GM23338 (cell line): Measurements from ENCODE around the gene TIAM1. TPM values are rescaled to one million over a fixed set of nuclear protein-coding genes. Genes with fewer than 3 reads are reported as not detected.

Source experiments
- ATAC-seq: fragments of 200-7000 bp; cut with Tn5 transposase; 3 replicates; pipeline ENCODE4 v1.9.1; 2020
- DNase-seq: peaks from one replicate; pipeline ENCODE4 v3.0.0-alpha.2; 2015; ENCODE audit warnings: low spot score
- H2AFZ ChIP-seq: fragments of 200-600 bp; sonication (generic); 2 replicates; pipeline ENCODE4 v1.8.0; 2016; ENCODE audit warnings: antibody characterized with exemption, mild to moderate bottlenecking, moderate library complexity
- H3F3A ChIP-seq: fragments of 200-600 bp; sonication (generic); replicated peaks from 2 replicates; pipeline ENCODE4 v1.8.0; 2017; ENCODE audit warnings: antibody characterized with exemption, mixed run types, low read depth
- H3K27ac ChIP-seq: fragments of 200-600 bp; sonication (generic); 2 replicates; pipeline ENCODE4 v1.6.1; 2016; ENCODE audit warnings: low read depth
- H3K27me3 ChIP-seq: fragments of 200-600 bp; sonication (generic); 2 replicates; pipeline ENCODE4 v1.8.0; 2016; ENCODE audit warnings: mild to moderate bottlenecking, mixed run types, moderate library complexity; ENCODE audit not compliant: insufficient read depth
- H3K36me3 ChIP-seq: fragments of 200-600 bp; sonication (generic); 2 replicates; pipeline ENCODE4 v1.8.0; 2016; ENCODE audit warnings: mild to moderate bottlenecking; ENCODE audit not compliant: insufficient read depth
- H3K4me1 ChIP-seq: fragments of 200-600 bp; sonication (generic); 2 replicates; pipeline ENCODE4 v1.8.0; 2016; ENCODE audit warnings: mild to moderate bottlenecking, moderate library complexity; ENCODE audit not compliant: insufficient read depth
- H3K4me2 ChIP-seq: fragments of 200-600 bp; sonication (generic); 2 replicates; pipeline ENCODE4 v1.7.1; 2017; ENCODE audit warnings: mixed run types
- H3K4me3 ChIP-seq: fragments of 200-600 bp; sonication (generic); 2 replicates; pipeline ENCODE4 v1.6.1; 2016; ENCODE audit warnings: mixed run types
- H3K79me2 ChIP-seq: fragments of 200-600 bp; sonication (generic); replicated peaks from 2 replicates; pipeline ENCODE4 v1.8.0; 2017; ENCODE audit warnings: mild to moderate bottlenecking; ENCODE audit not compliant: insufficient read depth
- H3K9me2 ChIP-seq: fragments of 200-600 bp; sonication (generic); 2 replicates; pipeline ENCODE4 v1.8.0; 2017; ENCODE audit not compliant: insufficient read depth
- H4K20me1 ChIP-seq: fragments of 200-600 bp; sonication (generic); replicated peaks from 2 replicates; pipeline ENCODE4 v1.8.0; 2017; ENCODE audit warnings: mild to moderate bottlenecking; ENCODE audit not compliant: insufficient read depth
- H3K27ac Mint-ChIP-seq: 2 replicates; pipeline ENCODE4 v1.8.0; 2020; ENCODE audit warnings: inconsistent platforms, mild to moderate bottlenecking, moderate library complexity, mixed read lengths
- H3K27me3 Mint-ChIP-seq: 3 replicates; pipeline ENCODE4 v1.8.0; 2022; ENCODE audit warnings: low read depth, mild to moderate bottlenecking, moderate library complexity, mixed read lengths, inconsistent platforms; ENCODE audit not compliant: insufficient read depth, poor library complexity
- H3K36me3 Mint-ChIP-seq: 3 replicates; pipeline ENCODE4 v1.8.0; 2021; ENCODE audit warnings: low read depth, mild to moderate bottlenecking, inconsistent platforms, moderate library complexity, mixed read lengths
- H3K4me1 Mint-ChIP-seq: 3 replicates; pipeline ENCODE4 v1.8.0; 2020; ENCODE audit warnings: mild to moderate bottlenecking, inconsistent platforms, mixed read lengths
- H3K4me3 Mint-ChIP-seq: 3 replicates; pipeline ENCODE4 v1.8.0; 2021; ENCODE audit warnings: moderate library complexity, mild to moderate bottlenecking, inconsistent platforms, mixed read lengths
- H3K9me3 Mint-ChIP-seq: 3 replicates; pipeline ENCODE4 v1.8.0; 2020; ENCODE audit warnings: moderate library complexity, mild to moderate bottlenecking, inconsistent platforms, mixed read lengths
- ETS1 ChIP-seq: IDR thresholded peaks from 2 replicates; pipeline ENCODE4 v1.6.1; 2016; ENCODE audit warnings: antibody characterized with exemption
- EZH2 ChIP-seq: fragments of 200-600 bp; sonication (generic); IDR thresholded peaks from one replicate; pipeline ENCODE4 v1.8.0; 2017; ENCODE audit warnings: antibody characterized with exemption, mild to moderate bottlenecking, low read depth; ENCODE audit not compliant: unreplicated experiment
- EZH2phosphoT487 ChIP-seq: fragments of 200-600 bp; sonication (generic); IDR thresholded peaks from one replicate; pipeline ENCODE4 v1.8.1; 2018; ENCODE audit warnings: antibody characterized with exemption; ENCODE audit not compliant: unreplicated experiment
- JUNB ChIP-seq: IDR thresholded peaks from one replicate; pipeline ENCODE4 v1.6.1; 2016; ENCODE audit warnings: antibody characterized with exemption; ENCODE audit not compliant: unreplicated experiment
- POLR2AphosphoS5 ChIP-seq: IDR thresholded peaks from 2 replicates; pipeline ENCODE4 v1.6.1; 2016; ENCODE audit warnings: antibody characterized with exemption, low read depth
- ZNF114 ChIP-seq: fragments of 250-450 bp; sonication (Bioruptor Pico); IDR thresholded peaks from 2 replicates; pipeline ENCODE4 v1.5.0; 2020; ENCODE audit warnings: mild to moderate bottlenecking, moderate library complexity
- polyA plus RNA-seq: library from polyadenylated mRNA; unstranded; fragments of >200 nt; fragmentation: Nextera tagmentation; extraction: Ambion mirVana; gene quantifications from 2 replicates; pipeline ENCODE4 v1.2.1, GENCODE V29; 2016
- total RNA-seq: library from RNA; depleted of rRNA; stranded (reverse); fragments of >200 nt; shearing (Covaris generic); gene quantifications from 2 replicates; pipeline ENCODE4 v1.2.3, GENCODE V29; 2014
- TF ChIP-seq, protein P1 (sequence below): IDR thresholded peaks from one replicate; pipeline ENCODE4 v1.6.1; 2018; ENCODE audit warnings: antibody characterized with exemption; ENCODE audit not compliant: unreplicated experiment

The TIAM1 gene
- total and polyA plus RNA-seq, 2 experiments from 2014 or later: 18.5 to 20.0 TPM

- no peaks in the 10 kb centered on the region for H3K9me3 Mint-ChIP-seq
Measured at GRCh38 chr21:31193761-31194160, 150.3 kb downstream of the TIAM1 start.

DNA sequence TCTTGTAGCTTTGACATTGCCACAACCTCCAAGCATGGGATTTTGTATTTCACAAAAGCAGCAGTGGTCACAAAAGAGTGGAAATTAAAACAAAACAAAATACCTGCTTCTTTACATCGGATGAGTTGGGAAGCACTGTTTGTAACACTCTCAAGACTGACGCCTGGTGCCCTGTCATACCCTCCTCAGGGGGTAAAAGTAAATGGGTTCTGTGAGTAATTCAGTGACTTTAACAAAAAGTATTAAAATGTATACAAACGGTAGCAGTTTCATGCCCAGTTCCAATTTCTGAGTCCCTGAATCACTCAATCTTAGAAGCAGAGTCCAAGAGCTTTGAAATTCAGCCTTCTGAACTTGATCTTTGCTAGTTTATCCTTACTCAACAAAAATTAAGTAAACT is 152.5 kb downstream of the TIAM1 start:
- Histone ChIP-seq H3K36me3 (no peaks in the 10 kb centered on the region), H3K4me3 (no peak overlapping the region), H3K9me2 (0 out of 2 replicates have a peak, but pooled peaks cover 5% of the 10 kb centered on the region), H3K27ac (no peak overlapping the region), H3K4me1 (peaks cover 11% of the 10 kb centered on the region), H3K27me3 (no peaks in the 10 kb centered on the region), H3K79me2 (no peaks in the 10 kb centered on the region), H4K20me1 (no peaks in the 10 kb centered on the region), H2AFZ (no peak overlapping the region), H3K4me2 (no peak overlapping the region), H3F3A (no peaks in the 10 kb centered on the region)
- peaks cover 2% of the 10 kb centered on the region for H3K27me3 Mint-ChIP-seq
- no peaks in the 10 kb centered on the region for H3K9me3 Mint-ChIP-seq
- peaks cover 8% of the 10 kb centered on the region; the same call in 1 of the 3 replicates for H3K36me3 Mint-ChIP-seq
- no peak overlapping the region for H3K27ac Mint-ChIP-seq
- ATAC-seq (no peak), DNase-seq (no peak)
- H3K4me3 Mint-ChIP-seq: no peak overlapping the region
- peaks cover 38% of the 10 kb centered on the region for H3K4me1 Mint-ChIP-seq
- no peak for TF ChIP-seq ZNF114
- TF ChIP-seq POLR2AphosphoS5: no peak
- no peak for TF ChIP-seq EZH2
- no peak for TF ChIP-seq ETS1
- TF ChIP-seq EZH2phosphoT487: no peak
- TF ChIP-seq, protein P1, sequence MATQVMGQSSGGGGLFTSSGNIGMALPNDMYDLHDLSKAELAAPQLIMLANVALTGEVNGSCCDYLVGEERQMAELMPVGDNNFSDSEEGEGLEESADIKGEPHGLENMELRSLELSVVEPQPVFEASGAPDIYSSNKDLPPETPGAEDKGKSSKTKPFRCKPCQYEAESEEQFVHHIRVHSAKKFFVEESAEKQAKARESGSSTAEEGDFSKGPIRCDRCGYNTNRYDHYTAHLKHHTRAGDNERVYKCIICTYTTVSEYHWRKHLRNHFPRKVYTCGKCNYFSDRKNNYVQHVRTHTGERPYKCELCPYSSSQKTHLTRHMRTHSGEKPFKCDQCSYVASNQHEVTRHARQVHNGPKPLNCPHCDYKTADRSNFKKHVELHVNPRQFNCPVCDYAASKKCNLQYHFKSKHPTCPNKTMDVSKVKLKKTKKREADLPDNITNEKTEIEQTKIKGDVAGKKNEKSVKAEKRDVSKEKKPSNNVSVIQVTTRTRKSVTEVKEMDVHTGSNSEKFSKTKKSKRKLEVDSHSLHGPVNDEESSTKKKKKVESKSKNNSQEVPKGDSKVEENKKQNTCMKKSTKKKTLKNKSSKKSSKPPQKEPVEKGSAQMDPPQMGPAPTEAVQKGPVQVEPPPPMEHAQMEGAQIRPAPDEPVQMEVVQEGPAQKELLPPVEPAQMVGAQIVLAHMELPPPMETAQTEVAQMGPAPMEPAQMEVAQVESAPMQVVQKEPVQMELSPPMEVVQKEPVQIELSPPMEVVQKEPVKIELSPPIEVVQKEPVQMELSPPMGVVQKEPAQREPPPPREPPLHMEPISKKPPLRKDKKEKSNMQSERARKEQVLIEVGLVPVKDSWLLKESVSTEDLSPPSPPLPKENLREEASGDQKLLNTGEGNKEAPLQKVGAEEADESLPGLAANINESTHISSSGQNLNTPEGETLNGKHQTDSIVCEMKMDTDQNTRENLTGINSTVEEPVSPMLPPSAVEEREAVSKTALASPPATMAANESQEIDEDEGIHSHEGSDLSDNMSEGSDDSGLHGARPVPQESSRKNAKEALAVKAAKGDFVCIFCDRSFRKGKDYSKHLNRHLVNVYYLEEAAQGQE: no peak

More at GRCh38 chr21:31193761-31194160, 150.3 kb downstream of the TIAM1 start:
- Histone ChIP-seq H2AFZ (no peak overlapping the region), H3K4me1 (peaks cover 6% of the 10 kb centered on the region; the same call in 1 of the 2 replicates), H3K27ac (peak overlapping the region; percentile 59), H3K9me2 (0 out of 2 replicates have a peak, but pooled peaks cover 5% of the 10 kb centered on the region), H3K4me3 (no peak overlapping the region), H3K4me2 (no peak overlapping the region; the same call in 1 of the 2 replicates), H3K27me3 (no peaks in the 10 kb centered on the region), H3F3A (no peaks in the 10 kb centered on the region), H4K20me1 (no peaks in the 10 kb centered on the region), H3K79me2 (no peaks in the 10 kb centered on the region), H3K36me3 (no peaks in the 10 kb centered on the region)
- peaks cover 22% of the 10 kb centered on the region for H3K4me1 Mint-ChIP-seq
- ATAC-seq: peak; percentile 74
- H3K27ac Mint-ChIP-seq: peak overlapping the region; percentile 84
- H3K27me3 Mint-ChIP-seq: peaks cover 2% of the 10 kb centered on the region
- H3K4me3 Mint-ChIP-seq: no peak overlapping the region
- peaks cover 8% of the 10 kb centered on the region; the same call in 1 of the 3 replicates for H3K36me3 Mint-ChIP-seq
- peak; percentile 62 for DNase-seq
- no peak for TF ChIP-seq JUNB
- TF ChIP-seq, protein P1: no peak
- no peak for TF ChIP-seq EZH2
- TF ChIP-seq POLR2AphosphoS5: no peak
- TF ChIP-seq ETS1: no peak
